Breast epithelium (tissue), 4 donors: ENCODE measurements around the gene HIP1. TPM values are rescaled to one million over a fixed set of nuclear protein-coding genes. Genes with fewer than 3 reads are reported as not detected.
"Not testable (repeated sequence)": the region's sequence is repeated elsewhere in the genome, so short reads cannot be mapped to it uniquely, and the experiment has no call there.

ENCODE experiments used
- DNase-seq, 2 donors: peaks; one replicate each; pipeline ENCODE4 v3.0.0-alpha.2; 2019; ENCODE audit warnings: low spot score in 2 of 2
- H3K27ac ChIP-seq, 2 donors: fragments of 200-600 bp; sonication (generic) in 1 of 2; one replicate each; pipeline ENCODE4 v1.5.1; 2016 to 2019; ENCODE audit warnings: mild to moderate bottlenecking in 1 of 2
- H3K27me3 ChIP-seq, 2 donors: fragments of 200-600 bp; sonication (generic) in 1 of 2; one replicate each; pipeline versions ENCODE4 v1.5.1 to v1.6.0; 2017 to 2019; ENCODE audit warnings: control low read depth in 1 of 2, mild to moderate bottlenecking in 1 of 2
- H3K36me3 ChIP-seq: fragments of 200-600 bp; one replicate; pipeline ENCODE4 v1.5.1; 2019
- H3K4me1 ChIP-seq, 2 donors: fragments of 200-600 bp; sonication (generic); one replicate each; pipeline ENCODE4 v1.5.1; 2016 to 2019; ENCODE audit warnings: control low read depth in 1 of 2
- H3K4me3 ChIP-seq, 3 donors: fragments of 200-600 bp; sonication (generic); 1 replicate in 2 of 3; 2 replicates in 1 of 3; pipeline ENCODE4 v1.5.1; 2016 to 2019; ENCODE audit warnings: mild to moderate bottlenecking in 3 of 3, moderate library complexity in 2 of 3
- H3K9me3 ChIP-seq, 2 donors: fragments of 200-600 bp; sonication (generic) in 1 of 2; one replicate each; pipeline ENCODE4 v1.5.1; 2016 to 2019; ENCODE audit warnings: control low read depth in 1 of 2
- POLR2A ChIP-seq: fragments of 450-650 bp; IDR thresholded peaks from one replicate; pipeline ENCODE4 v1.6.1; 2016; ENCODE audit warnings: antibody characterized with exemption, mild to moderate bottlenecking, moderate library complexity
- POLR2AphosphoS5 ChIP-seq, 3 donors: sonication (generic); formaldehyde crosslinking; IDR thresholded peaks; one replicate each; pipeline ENCODE4 v1.6.1; 2017; ENCODE audit warnings: antibody characterized with exemption in 3 of 3
- intact Hi-C: fragments of 100-400 bp; cut with DNase I; formaldehyde crosslinking; loops from one replicate; pipeline ENCODE4 v1.15.1; 2023; ENCODE audit warnings: low total_unique reads
- total RNA-seq, 3 donors: library from RNA; depleted of rRNA; stranded (reverse); fragments of >200 nt; gene quantifications; one replicate each; pipeline ENCODE4 v1.1.0, GENCODE V29; 2016
- TF ChIP-seq, protein P1 (sequence below), 3 donors: fragments of 450-650 bp; IDR thresholded peaks; one replicate each; pipeline ENCODE4 v1.5.1; 2016 to 2017; ENCODE audit warnings: antibody characterized with exemption in 3 of 3, mild to moderate bottlenecking in 3 of 3, moderate library complexity in 3 of 3

The HIP1 gene
- total RNA-seq, 3 donors from 2014 or later = 20.6 to 24.6 (median 23.8) TPM

DNA sequence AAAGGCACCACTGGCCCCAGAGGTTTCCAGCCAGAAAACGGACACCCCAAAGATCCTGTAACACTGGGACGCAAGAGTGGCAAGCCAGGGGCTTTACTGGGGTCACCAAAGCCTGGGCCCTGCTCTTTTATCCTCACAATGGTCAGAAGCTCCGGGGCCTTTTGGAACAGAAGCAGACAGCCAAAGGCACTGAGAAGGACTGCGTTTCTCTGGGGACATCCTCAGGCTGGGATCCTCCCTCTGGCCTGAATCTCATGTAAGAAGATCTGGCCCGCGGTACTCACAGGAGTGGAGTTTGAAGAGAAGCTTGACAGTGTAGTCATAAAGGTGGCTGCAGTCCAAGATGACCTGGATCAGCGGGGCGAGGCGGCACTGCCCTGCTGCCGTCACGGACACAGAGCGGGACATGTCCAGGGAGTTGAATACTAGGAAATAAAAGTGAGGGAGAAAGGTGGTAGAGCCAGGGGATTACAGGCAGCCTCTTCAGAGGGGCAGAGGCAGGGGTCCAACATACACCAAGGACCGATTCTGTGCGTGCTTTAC, 165.2 kb downstream of the HIP1 start:
- no peak for TF ChIP-seq POLR2AphosphoS5 (IDR thresholded peaks at IDR 0.05)
- TF ChIP-seq, protein P1, sequence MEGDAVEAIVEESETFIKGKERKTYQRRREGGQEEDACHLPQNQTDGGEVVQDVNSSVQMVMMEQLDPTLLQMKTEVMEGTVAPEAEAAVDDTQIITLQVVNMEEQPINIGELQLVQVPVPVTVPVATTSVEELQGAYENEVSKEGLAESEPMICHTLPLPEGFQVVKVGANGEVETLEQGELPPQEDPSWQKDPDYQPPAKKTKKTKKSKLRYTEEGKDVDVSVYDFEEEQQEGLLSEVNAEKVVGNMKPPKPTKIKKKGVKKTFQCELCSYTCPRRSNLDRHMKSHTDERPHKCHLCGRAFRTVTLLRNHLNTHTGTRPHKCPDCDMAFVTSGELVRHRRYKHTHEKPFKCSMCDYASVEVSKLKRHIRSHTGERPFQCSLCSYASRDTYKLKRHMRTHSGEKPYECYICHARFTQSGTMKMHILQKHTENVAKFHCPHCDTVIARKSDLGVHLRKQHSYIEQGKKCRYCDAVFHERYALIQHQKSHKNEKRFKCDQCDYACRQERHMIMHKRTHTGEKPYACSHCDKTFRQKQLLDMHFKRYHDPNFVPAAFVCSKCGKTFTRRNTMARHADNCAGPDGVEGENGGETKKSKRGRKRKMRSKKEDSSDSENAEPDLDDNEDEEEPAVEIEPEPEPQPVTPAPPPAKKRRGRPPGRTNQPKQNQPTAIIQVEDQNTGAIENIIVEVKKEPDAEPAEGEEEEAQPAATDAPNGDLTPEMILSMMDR (IDR thresholded peaks at IDR 0.05) = no peak
- TF ChIP-seq POLR2A = no peak
- no peaks in the 10 kb centered on the region for H3K36me3 ChIP-seq
- intact Hi-C loops = no loop called here

DNA sequence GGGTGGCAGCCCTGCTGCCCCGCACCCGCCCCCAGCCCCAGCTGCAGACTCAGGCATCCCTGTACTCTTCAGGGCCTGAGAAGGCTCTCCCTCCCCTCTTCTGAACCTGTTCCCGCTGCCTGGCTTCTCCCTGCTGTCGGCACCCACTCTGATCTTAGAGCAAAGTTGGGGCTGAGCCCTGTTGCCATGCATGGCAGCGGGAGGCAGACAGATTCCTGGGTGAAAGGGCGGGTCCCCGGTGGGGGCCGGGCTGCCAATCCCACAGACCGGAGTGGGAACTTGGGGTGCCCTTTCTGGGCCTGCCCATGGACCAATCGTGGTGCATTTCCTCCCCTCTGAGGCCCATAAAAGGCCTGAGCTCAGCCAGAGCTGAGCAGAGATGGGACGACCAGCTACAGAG, 165.9 kb downstream of the HIP1 start:
- Histone ChIP-seq H3K9me3 (no peaks in the 10 kb centered on the region), H3K4me1 (no peaks in the 10 kb centered on the region), H3K27ac (no peak overlapping the region), H3K36me3 (no peaks in the 10 kb centered on the region), H3K4me3 (no peak overlapping the region), H3K27me3 (no peaks in the 10 kb centered on the region)
- TF ChIP-seq, protein P1 (IDR thresholded peaks at IDR 0.05) = no peak
- TF ChIP-seq POLR2AphosphoS5 (IDR thresholded peaks at IDR 0.05) (no peak), POLR2A (no peak)
- intact Hi-C loops = no loop called here
- DNase-seq = no peak

More for the DNA sequence above, 165.2 kb downstream of the HIP1 start:
- no peak overlapping the region for H3K4me3 ChIP-seq
- no peak for DNase-seq
- H3K4me1 ChIP-seq = no peaks in the 10 kb centered on the region
- no peak overlapping the region for H3K27ac ChIP-seq
- H3K9me3 ChIP-seq = no peaks in the 10 kb centered on the region
- no peaks in the 10 kb centered on the region for H3K27me3 ChIP-seq

DNA sequence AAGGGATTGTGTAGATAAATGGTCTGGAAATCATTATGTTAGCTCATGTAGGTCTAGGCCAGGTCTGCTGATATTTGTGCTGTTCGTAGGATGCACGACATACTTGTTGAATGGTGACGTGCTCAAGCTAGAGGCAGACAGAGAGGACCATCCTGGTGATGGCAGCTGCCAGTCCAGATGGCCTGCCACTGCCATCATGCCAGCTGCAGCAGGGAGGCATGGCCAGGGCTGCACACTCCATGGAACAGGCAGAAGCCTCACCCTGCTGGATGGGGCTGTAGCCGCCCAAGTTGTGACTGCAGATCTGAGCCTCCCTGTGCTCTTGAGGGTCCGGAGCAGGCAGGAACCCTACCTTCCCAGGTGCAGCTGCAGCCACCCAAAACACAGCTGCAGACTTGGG, 166.3 kb downstream of the HIP1 start:
- TF ChIP-seq, protein P1 (IDR thresholded peaks at IDR 0.05) = no peak
- no peak for TF ChIP-seq POLR2A
- no peak for TF ChIP-seq POLR2AphosphoS5 (IDR thresholded peaks at IDR 0.05)
- Histone ChIP-seq H3K4me1 (no peaks in the 10 kb centered on the region), H3K4me3 (no peak overlapping the region), H3K27ac (no peak overlapping the region), H3K27me3 (no peaks in the 10 kb centered on the region), H3K36me3 (no peaks in the 10 kb centered on the region), H3K9me3 (no peaks in the 10 kb centered on the region)
- DNase-seq = no peak
- intact Hi-C loops = no loop called here

DNA sequence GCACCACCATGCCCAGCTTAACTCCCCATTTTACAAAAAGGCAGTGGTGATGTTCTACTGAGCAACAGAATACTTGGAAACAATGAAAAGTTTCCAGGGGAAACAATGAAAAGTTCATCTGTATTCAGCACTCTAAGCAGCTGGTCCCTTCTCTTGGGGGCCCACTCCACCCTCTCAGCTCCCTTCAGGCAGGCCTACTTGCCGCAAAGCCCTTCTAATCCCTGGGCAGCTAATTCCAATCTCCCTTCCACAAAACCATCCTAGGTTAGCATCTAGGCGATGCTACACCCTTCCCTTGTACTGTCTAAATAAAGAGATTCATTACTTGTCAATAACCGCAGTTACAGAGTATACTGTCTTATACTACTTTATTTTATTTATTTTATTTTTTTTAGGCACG, 167.5 kb downstream of the HIP1 start:
- Histone ChIP-seq H3K9me3 (no peaks in the 10 kb centered on the region), H3K4me3 (no peak overlapping the region), H3K36me3 (no peaks in the 10 kb centered on the region), H3K4me1 (no peaks in the 10 kb centered on the region), H3K27me3 (no peaks in the 10 kb centered on the region), H3K27ac (no peak overlapping the region)
- TF ChIP-seq, protein P1 (IDR thresholded peaks at IDR 0.05) = no peak
- TF ChIP-seq POLR2AphosphoS5 (IDR thresholded peaks at IDR 0.05) (no peak), POLR2A (no peak)
- no peak for DNase-seq
- intact Hi-C loops = no loop called here

DNA sequence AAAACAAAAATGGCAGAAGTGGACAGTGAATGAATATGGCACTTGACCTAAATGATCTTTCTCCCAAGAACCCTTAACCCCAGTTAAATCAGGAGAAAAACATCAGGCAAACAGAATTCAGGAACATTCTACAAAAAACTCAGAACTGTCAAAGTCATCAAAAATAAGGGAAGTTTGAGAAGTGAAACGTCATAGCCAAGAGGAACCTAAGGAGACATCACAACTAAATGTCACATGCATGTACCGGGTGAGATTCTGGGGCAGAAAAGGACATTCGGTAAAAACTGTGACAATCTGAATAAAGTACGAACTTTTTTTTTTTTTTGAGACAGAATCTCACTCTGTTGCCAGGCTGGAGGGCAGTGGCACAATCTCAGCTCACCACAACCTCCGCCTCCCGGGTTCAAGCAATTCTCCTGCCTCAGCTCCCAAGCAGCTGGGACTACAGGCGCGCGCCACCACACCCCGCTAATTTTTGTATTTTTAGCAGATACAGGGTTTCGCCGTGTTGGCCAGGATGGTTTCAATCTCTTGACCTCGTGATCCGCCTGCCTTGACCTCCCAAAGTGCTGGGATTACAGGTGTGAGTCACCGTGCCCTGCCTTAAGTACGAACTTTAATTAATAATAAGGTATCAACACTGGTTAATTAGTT, 169.0 kb downstream of the HIP1 start:
- intact Hi-C loops, H3K4me1 ChIP-seq, H3K9me3 ChIP-seq, H3K4me3 ChIP-seq, H3K27ac ChIP-seq, H3K27me3 ChIP-seq, H3K36me3 ChIP-seq, DNase-seq: not testable (repeated sequence)
